GM06990 (cell line): ENCODE measurements around the gene VASH1.
"Not testable (repeated sequence)": the region's sequence is repeated elsewhere in the genome, so short reads cannot be mapped to it uniquely, and the experiment has no call there.

Experiments used
- DNase-seq: peaks from one replicate; pipeline ENCODE4 v3.0.0-alpha.2; 2011; ENCODE audit not compliant: insufficient read length; ENCODE audit errors: extremely low read depth
- H3K27me3 ChIP-seq: replicated peaks from 2 replicates; pipeline ENCODE4 v1.6.0; 2011; ENCODE audit warnings: low read length; ENCODE audit not compliant: control insufficient read depth, insufficient read depth
- H3K36me3 ChIP-seq: 2 replicates; pipeline ENCODE4 v1.5.1; 2011; ENCODE audit warnings: low read length; ENCODE audit not compliant: control insufficient read depth, insufficient read depth
- H3K4me3 ChIP-seq: replicated peaks from 2 replicates; pipeline ENCODE4 v1.5.1; 2011; ENCODE audit warnings: low read depth, mild to moderate bottlenecking, control low read depth, low read length
- CTCF ChIP-seq: IDR thresholded peaks from 2 replicates; pipeline ENCODE4 v1.5.1; 2011; ENCODE audit warnings: low read length, control low read depth, mild to moderate bottlenecking, inconsistent platforms; ENCODE audit not compliant: insufficient read depth, poor library complexity, severe bottlenecking

The VASH1 gene

GRCh38 chr14:76729953-76730505 is 31.2 kb upstream of the VASH1 start:
- TF ChIP-seq CTCF = no peak
- no peak for DNase-seq
- no peaks in the 10 kb centered on the region for H3K27me3 ChIP-seq

GRCh38 chr14:76734501-76734900 is 26.8 kb upstream of the VASH1 start:
- H3K36me3 ChIP-seq, H3K27me3 ChIP-seq, DNase-seq: not testable (repeated sequence)

More at GRCh38 chr14:76729953-76730505, 31.2 kb upstream of the VASH1 start:
- H3K36me3 ChIP-seq = no peaks in the 10 kb centered on the region
- H3K4me3 ChIP-seq = no peak overlapping the region

GRCh38 chr14:76736514-76736913 is 24.8 kb upstream of the VASH1 start:
- no peaks in the 10 kb centered on the region for H3K36me3 ChIP-seq
- no peaks in the 10 kb centered on the region for H3K27me3 ChIP-seq
- DNase-seq = no peak
- TF ChIP-seq CTCF = no peak
- no peak overlapping the region for H3K4me3 ChIP-seq

More at GRCh38 chr14:76734501-76734900, 26.8 kb upstream of the VASH1 start:
- not testable (repeated sequence) for H3K4me3 ChIP-seq

- Histone ChIP-seq H3K4me3 (no peak overlapping the region), H3K27me3 (no peaks in the 10 kb centered on the region), H3K36me3 (no peaks in the 10 kb centered on the region)
- DNase-seq = no peak
- TF ChIP-seq CTCF = no peak
Observed at GRCh38 chr14:76741074-76741473, 20.2 kb upstream of the VASH1 start.

- no peak for DNase-seq
- TF ChIP-seq CTCF = no peak
- Histone ChIP-seq H3K27me3 (no peaks in the 10 kb centered on the region), H3K36me3 (no peaks in the 10 kb centered on the region), H3K4me3 (no peak overlapping the region)
Observed at GRCh38 chr14:76742185-76742584, 19.1 kb upstream of the VASH1 start.

GRCh38 chr14:76742966-76743365 is 18.3 kb upstream of the VASH1 start:
- Histone ChIP-seq H3K36me3 (no peaks in the 10 kb centered on the region), H3K4me3 (no peak overlapping the region), H3K27me3 (no peaks in the 10 kb centered on the region)
- TF ChIP-seq CTCF = no peak
- no peak for DNase-seq
